Keratinocyte (primary cell): ENCODE measurements around the gene ZFP69. TPM values are rescaled to one million over a fixed set of nuclear protein-coding genes. Genes with fewer than 3 reads are reported as not detected.
A peak's percentile ranks its signal among the peaks of the same experiment; 100 is the strongest.

Experiments
- DNase-seq: peaks from one replicate; pipeline ENCODE4 v3.0.0-alpha.2; 2011; ENCODE audit warnings: low read depth, missing footprints, low spot score
- FAIRE-seq: peaks from 2 replicates; lab custom pipeline; 2011; peaks lifted over from hg19 to GRCh38; lab: Jason Lieb, UNC
- H2AFZ ChIP-seq: 2 replicates; pipeline ENCODE4 v1.6.0; 2012; ENCODE audit warnings: low read length, control low read depth, inconsistent platforms; ENCODE audit not compliant: control insufficient read depth
- H3K27ac ChIP-seq: 2 replicates; pipeline ENCODE4 v1.5.1; 2011; ENCODE audit warnings: low read length; ENCODE audit not compliant: control insufficient read depth, insufficient read depth
- H3K27me3 ChIP-seq: 3 replicates; pipeline ENCODE4 v1.6.0; 2011; ENCODE audit warnings: low read length; ENCODE audit not compliant: control insufficient read depth, insufficient read depth; ENCODE audit errors: extremely low read depth
- H3K36me3 ChIP-seq, 2 experiments: 2 replicates in 1 of 2; 3 replicates in 1 of 2; pipeline ENCODE4 v1.5.1; 2011; ENCODE audit warnings: low read length in 2 of 2, mild to moderate bottlenecking in 1 of 2; ENCODE audit not compliant: control insufficient read depth in 2 of 2, insufficient read depth in 2 of 2; ENCODE audit errors: extremely low read depth in 1 of 2
- H3K4me1 ChIP-seq: 3 replicates; pipeline ENCODE4 v1.5.1; 2011; ENCODE audit warnings: low read length; ENCODE audit not compliant: control insufficient read depth, insufficient read depth; ENCODE audit errors: extremely low read depth
- H3K4me2 ChIP-seq: 3 replicates; pipeline ENCODE4 v1.6.0; 2011; ENCODE audit warnings: low read depth, low read length; ENCODE audit not compliant: control insufficient read depth, insufficient read depth; ENCODE audit errors: extremely low read depth
- H3K4me3 ChIP-seq, 3 experiments: fragments of 200-600 bp in 1 of 3; sonication (generic) in 1 of 3; 2 replicates in 2 of 3; 3 replicates in 1 of 3; pipeline ENCODE4 v1.5.1; 2011 to 2016; ENCODE audit warnings: low read length in 3 of 3, mild to moderate bottlenecking in 3 of 3, control low read depth in 2 of 3, inconsistent platforms in 1 of 3, low read depth in 1 of 3, mixed read lengths in 1 of 3, mixed run types in 1 of 3, moderate library complexity in 1 of 3; ENCODE audit not compliant: control insufficient read depth in 2 of 3, insufficient read depth in 2 of 3; ENCODE audit errors: extremely low read depth in 1 of 3
- H3K79me2 ChIP-seq: 2 replicates; pipeline ENCODE4 v1.6.0; 2012; ENCODE audit warnings: low read length; ENCODE audit not compliant: control insufficient read depth, insufficient read depth
- H3K9ac ChIP-seq: 3 replicates; pipeline ENCODE4 v1.6.0; 2011; ENCODE audit warnings: low read length; ENCODE audit not compliant: control insufficient read depth, insufficient read depth; ENCODE audit errors: extremely low read depth
- H3K9me1 ChIP-seq: 3 replicates; pipeline ENCODE4 v1.6.0; 2011; ENCODE audit warnings: low read length; ENCODE audit not compliant: control insufficient read depth, insufficient read depth; ENCODE audit errors: extremely low read depth
- H3K9me3 ChIP-seq: 2 replicates; pipeline ENCODE4 v1.5.1; 2012; ENCODE audit warnings: low read depth, low read length; ENCODE audit not compliant: control insufficient read depth
- H4K20me1 ChIP-seq: 3 replicates; pipeline ENCODE4 v1.6.0; 2011; ENCODE audit warnings: low read length; ENCODE audit not compliant: control insufficient read depth, insufficient read depth; ENCODE audit errors: extremely low read depth
- CTCF ChIP-seq, 3 experiments: IDR thresholded peaks in 1 of 3; conservative IDR thresholded peaks in 1 of 3; optimal IDR thresholded peaks in 1 of 3; 2 replicates in 2 of 3; 3 replicates in 1 of 3; pipeline versions ENCODE3 to v1.5.1; 2011; ENCODE audit warnings: low read length in 3 of 3, mild to moderate bottlenecking in 3 of 3, moderate library complexity in 2 of 3, control low read depth in 1 of 3, inconsistent platforms in 1 of 3; ENCODE audit not compliant: insufficient read depth in 2 of 3; ENCODE audit errors: extremely low read depth in 1 of 3
- EZH2 ChIP-seq: IDR thresholded peaks from one replicate; pipeline ENCODE4 v1.6.1; 2012; ENCODE audit warnings: inconsistent platforms, mild to moderate bottlenecking, low read length, moderate library complexity
- dilution Hi-C: fragments of 300-500 bp; cut with MboI; formaldehyde crosslinking; loops from one replicate; pipeline ENCODE4 v1.7.0; 2020; ENCODE audit warnings: low sequenced_read_pairs; ENCODE audit not compliant: extremely low pct_ligation_motif_present
- polyA plus RNA-seq, 5 experiments: library from polyadenylated mRNA; depleted of rRNA in 3 of 5; stranded (reverse) in 3 of 5; stranded (forward) in 1 of 5; unstranded in 1 of 5; fragments of >200 nt; gene quantifications; 1 replicate in 1 of 5; 2 replicates in 3 of 5; 3 replicates in 1 of 5; pipeline versions ENCODE4 v1.2.1 to v1.2.3, GENCODE V29; 2011 to 2012; ENCODE audit warnings: missing spikeins in 2 of 5, low read depth in 1 of 5, low replicate concordance in 1 of 5

The ZFP69 gene
- polyA plus RNA-seq, 1 donor (not counting 4 experiments of a cell fraction or from before 2014, with no cell fraction given): 3.5 TPM

GRCh38 chr1:40435876-40436275, 41.2 kb upstream of the ZFP69 start:
- H3K9ac ChIP-seq: no peak overlapping the region
- H3K27ac ChIP-seq: no peak overlapping the region
- H3K4me3 ChIP-seq: no peak overlapping the region
- DNase-seq (no peak), FAIRE-seq (no peak)
- H3K27me3 ChIP-seq: no peaks in the 10 kb centered on the region
- H4K20me1 ChIP-seq: no peaks in the 10 kb centered on the region
- no peaks in the 10 kb centered on the region for H3K9me1 ChIP-seq
- no peaks in the 10 kb centered on the region for H3K79me2 ChIP-seq
- H3K9me3 ChIP-seq: no peaks in the 10 kb centered on the region
- no peaks in the 10 kb centered on the region for H3K36me3 ChIP-seq
- H3K4me1 ChIP-seq: no peaks in the 10 kb centered on the region
- H2AFZ ChIP-seq: no peak overlapping the region
- TF ChIP-seq CTCF (optimal IDR thresholded peaks at IDR 0.05 in 1 of 3, IDR thresholded peaks at IDR 0.05 in 1 of 3, conservative IDR thresholded peaks at IDR 0.05 in 1 of 3; ENCODE audit: extremely low read depth in 1 of 3, insufficient read depth in 2 of 3, low read length in 3 of 3) (no peak), EZH2 (no peak)
- dilution Hi-C loops: no loop called here
- H3K4me2 ChIP-seq: no peak overlapping the region

- Histone ChIP-seq H3K9ac (no peak overlapping the region), H3K36me3 (no peaks in the 10 kb centered on the region), H3K9me3 (no peaks in the 10 kb centered on the region), H4K20me1 (no peaks in the 10 kb centered on the region), H2AFZ (no peak overlapping the region), H3K27ac (no peak overlapping the region), H3K79me2 (no peaks in the 10 kb centered on the region), H3K4me3 (no peak overlapping the region), H3K4me1 (no peaks in the 10 kb centered on the region), H3K4me2 (no peak overlapping the region), H3K27me3 (no peaks in the 10 kb centered on the region), H3K9me1 (no peaks in the 10 kb centered on the region)
- DNase-seq (no peak), FAIRE-seq (peak; percentile 51)
- TF ChIP-seq CTCF (optimal IDR thresholded peaks at IDR 0.05 in 1 of 3, IDR thresholded peaks at IDR 0.05 in 1 of 3, conservative IDR thresholded peaks at IDR 0.05 in 1 of 3; ENCODE audit: extremely low read depth in 1 of 3, insufficient read depth in 2 of 3, low read length in 3 of 3) (peak; percentile 65 to 80 (median 65)), EZH2 (no peak)
- dilution Hi-C loops: no loop called here
Observed at GRCh38 chr1:40438391-40439015, 38.6 kb upstream of the ZFP69 start.
